ENCODE measurements around the gene SPACDR.
"Not testable (repeated sequence)": the region's sequence is repeated elsewhere in the genome, so short reads cannot be mapped to it uniquely, and the experiment has no call there.

Gene SPACDR

GRCh38 chr7:100465702-100466311 is 1.7 kb upstream of the SPACDR start:
- DNase-seq (ENCODE audit: low read depth): no peak

DNA sequence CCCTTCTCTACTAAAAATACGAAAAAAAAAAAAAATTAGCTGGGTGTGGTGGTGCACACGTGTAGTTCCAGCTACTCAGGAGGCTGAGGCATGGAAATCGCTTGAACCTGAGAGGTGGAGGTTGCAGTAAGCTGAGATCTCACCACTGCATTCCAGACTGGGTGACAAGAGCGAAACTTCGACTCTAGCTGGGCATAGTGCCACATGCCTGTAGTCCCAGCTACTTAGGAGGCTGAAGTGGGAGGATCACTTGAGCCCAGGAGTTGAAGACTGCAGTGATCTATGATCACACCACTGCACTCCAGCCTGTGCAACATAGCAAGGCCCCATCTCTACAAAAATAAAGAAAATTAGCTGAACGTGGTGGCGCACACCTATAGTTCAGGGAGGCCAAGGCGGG is 1.2 kb upstream of the SPACDR start:
- no peak for DNase-seq (ENCODE audit: low read depth)

- DNase-seq (ENCODE audit: low read depth): no peak
Observed at GRCh38 chr7:100464791-100465190, 731 bp upstream of the SPACDR start.

GRCh38 chr7:100457033-100457432 is 7.0 kb downstream of the SPACDR start:
- DNase-seq (ENCODE audit: low read depth): no peak

DNA sequence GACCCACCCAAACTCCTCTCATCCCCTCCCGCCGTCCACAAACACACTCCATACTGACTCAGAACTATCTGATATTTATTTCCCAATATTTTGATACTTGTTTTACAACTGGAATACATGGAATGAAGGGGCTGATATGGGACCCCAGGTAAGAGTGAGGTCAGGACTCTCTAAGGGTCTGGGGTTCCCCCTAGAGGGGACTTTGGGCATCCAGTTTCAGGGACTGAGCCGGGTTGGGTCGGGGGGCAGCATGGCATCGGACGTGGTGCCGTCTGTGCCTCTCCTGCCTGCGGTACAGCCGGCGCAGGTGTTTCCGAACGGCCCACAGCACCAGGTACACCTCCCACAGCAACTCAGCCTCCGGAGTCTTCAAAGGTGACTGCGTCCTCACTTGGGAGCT is 7.5 kb downstream of the SPACDR start:
- no peak for DNase-seq (ENCODE audit: low read depth)

DNA sequence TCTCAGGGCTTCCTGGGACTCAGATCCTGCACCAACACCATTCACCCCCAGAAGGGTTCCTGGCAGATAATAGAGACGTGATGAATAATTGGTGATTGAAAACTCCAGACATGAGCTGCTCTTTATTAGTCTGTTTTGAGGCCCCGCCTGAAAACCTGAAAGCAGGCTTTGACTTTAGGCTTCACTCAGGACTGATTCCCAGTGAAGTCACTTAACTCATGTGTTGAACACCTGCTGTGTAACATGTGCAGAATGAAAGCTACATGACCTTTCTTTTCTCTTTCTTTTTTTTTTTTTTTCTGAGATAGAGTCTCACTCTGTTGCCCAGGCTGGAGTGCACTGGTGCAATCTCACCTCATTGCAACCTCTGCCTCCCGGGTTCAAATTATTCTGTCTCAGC is 8.9 kb downstream of the SPACDR start:
- DNase-seq (ENCODE audit: low read depth): no peak

- not testable (repeated sequence) for DNase-seq (ENCODE audit: low read depth)
Observed at GRCh38 chr7:100453854-100454253, 10.2 kb downstream of the SPACDR start.

DNA sequence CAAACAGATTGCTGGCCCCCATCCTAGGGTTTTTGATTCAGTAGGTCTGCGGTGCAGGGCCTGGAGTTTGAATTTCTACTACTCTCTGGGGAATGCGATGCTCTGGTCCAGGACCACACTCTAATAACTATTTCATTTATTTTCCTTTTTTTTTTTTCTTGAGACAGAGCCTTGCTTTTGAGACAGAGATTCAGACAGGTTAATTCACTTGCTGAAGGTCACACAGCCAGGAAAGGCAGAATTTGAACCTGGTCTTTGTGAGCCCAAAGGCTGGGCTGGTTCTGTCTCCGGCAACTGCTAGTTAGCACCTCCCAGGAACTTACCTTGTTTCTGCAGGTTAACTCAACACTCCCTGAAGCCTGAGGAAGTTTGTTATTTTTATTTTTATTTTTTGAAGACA is 11.5 kb downstream of the SPACDR start:
- no peak for DNase-seq (ENCODE audit: low read depth)

DNA sequence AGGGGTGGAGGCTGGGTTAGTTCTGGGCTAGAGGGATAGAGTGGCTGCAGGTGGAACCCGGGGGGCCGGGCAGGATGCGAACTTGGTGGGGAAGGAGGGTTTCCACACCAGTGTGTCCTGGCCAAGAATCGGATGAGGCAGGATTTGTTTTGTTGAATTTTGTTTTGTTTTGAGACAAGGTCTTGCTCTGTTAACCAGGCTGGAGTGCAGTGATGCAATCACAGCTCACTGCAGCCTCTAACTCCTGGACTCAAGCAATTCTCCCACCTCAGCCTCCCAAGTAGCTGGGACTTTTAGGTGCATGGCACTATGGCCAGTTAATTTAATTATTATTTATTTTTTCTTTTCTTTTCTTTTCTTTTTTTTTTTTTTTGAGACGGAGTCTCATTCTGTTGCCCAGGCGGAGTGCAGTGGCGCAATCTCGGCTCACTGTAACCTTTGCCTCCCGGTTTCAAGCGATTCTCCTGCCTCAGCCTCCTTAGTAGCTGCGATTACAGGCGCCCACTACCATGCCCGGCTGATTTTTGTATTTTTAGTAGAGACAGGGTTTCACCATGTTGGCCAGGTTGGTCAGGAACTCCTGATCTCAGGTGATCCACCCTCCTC is 14.8 kb downstream of the SPACDR start:
- DNase-seq (ENCODE audit: low read depth): no peak

DNA sequence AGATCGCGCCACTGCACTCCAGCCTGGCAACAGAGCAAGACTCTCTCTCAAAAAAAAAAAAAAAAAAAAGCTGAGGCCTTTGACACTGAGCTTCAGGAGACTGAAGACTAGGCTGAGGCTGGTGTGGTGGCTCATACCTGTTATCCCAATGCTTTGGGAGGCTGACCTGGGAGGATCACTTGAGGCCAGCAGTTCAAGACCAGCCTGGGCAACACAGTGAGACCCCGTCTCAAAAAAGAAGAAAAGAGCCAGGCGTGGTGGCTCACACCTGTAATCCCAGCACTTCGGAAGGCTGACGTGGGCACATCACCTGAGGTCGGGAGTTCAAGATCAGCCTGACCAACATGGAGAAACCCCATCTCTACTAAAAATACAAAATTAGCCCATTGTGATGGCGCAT is 16.7 kb downstream of the SPACDR start:
- not testable (repeated sequence) for DNase-seq (ENCODE audit: low read depth)

DNA sequence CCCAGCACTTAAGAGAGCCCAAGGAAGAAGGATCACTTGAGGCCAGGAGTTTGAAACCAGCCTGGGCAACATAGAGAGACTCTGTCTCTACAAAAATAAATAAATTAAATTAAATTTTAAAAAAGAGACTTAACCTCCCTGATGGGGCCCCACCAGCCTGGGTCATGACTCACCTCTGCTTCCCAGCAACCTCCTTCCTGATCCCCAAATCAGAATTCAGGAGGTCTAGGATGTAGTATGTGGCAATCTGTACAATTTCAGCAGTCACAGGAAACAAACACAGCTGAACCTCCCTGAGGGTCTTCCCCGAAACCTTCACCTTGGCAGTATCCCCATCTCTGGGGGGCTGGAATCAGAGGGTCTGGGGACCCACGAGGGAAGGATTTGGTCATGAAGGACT is 18.0 kb downstream of the SPACDR start:
- DNase-seq (ENCODE audit: low read depth): no peak

GRCh38 chr7:100444311-100445278 is 19.5 kb downstream of the SPACDR start:
- DNase-seq (ENCODE audit: low read depth): no peak

GRCh38 chr7:100443096-100443840 is 20.8 kb downstream of the SPACDR start:
- no peak for DNase-seq (ENCODE audit: low read depth)

- no peak for DNase-seq (ENCODE audit: low read depth)
Observed at GRCh38 chr7:100441641-100442535, 22.2 kb downstream of the SPACDR start.

DNA sequence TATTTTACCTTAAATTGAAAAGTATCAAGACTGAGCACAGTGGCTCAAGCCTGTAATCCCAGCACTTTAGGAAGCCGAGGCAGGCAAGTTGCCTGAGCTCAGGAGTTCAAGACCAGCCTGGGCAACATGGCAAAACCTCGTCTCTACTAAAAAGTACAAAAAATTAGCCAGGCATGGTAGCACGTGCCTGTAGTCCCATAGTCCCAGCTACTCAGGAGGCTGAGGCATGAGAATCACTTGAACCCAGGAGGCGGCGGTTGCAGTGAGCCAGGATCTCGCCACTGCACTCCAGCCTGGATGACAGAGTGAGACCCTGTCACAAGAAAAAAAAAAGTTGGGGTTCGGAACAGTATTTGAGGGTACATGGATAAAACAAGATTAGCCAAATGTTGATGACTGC is 24.8 kb downstream of the SPACDR start:
- DNase-seq (ENCODE audit: low read depth): not testable (repeated sequence)

- not testable (repeated sequence) for DNase-seq (ENCODE audit: low read depth)
Observed at GRCh38 chr7:100438731-100439130, 25.3 kb downstream of the SPACDR start.

DNA sequence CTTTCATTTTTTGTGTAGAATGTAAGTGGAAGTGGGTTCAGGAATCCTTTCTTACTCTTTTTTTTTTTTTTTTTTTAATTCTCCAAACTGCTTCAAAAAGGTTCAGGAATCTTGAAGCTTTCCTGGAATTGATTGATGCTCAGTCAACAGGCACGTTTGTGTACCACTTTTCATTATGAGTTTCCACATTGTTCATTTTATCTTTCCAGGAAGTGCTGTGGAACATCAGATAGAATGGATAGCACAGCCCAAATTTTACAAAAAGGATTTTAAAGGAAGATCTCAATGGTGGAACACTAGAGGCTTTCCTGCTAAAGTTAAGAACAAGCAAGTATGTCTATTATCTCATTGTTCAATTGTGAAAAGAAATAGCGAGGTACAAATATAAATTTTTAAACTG is 25.9 kb downstream of the SPACDR start:
- DNase-seq (ENCODE audit: low read depth): no peak

- DNase-seq (ENCODE audit: low read depth): no peak
Observed at GRCh38 chr7:100437150-100438100, 26.6 kb downstream of the SPACDR start.

- DNase-seq (ENCODE audit: low read depth): peak; percentile 39
Observed at GRCh38 chr7:100435401-100436304, 28.4 kb downstream of the SPACDR start.

All from stimulated activated CD8-positive, alpha-beta memory T cell treated with anti-CD3 and anti-CD28 coated beads, Interleukin-12 subunit alpha, Interleukin-12 subunit beta, amount 100 ng/mL, for 4 hours (primary cell).